Bronchial smooth muscle cell (primary cell): ENCODE data around the gene CISTR. TPM values are rescaled to one million over a fixed set of nuclear protein-coding genes. Genes with fewer than 3 reads are reported as not detected.

Experiments
- total RNA-seq: library from RNA; depleted of rRNA; stranded (reverse); fragments of >200 nt; gene quantifications from 2 replicates; pipeline ENCODE4 v1.2.1, GENCODE V29; 2014

Gene CISTR
- total RNA-seq = not detected in 2 replicates

DNA sequence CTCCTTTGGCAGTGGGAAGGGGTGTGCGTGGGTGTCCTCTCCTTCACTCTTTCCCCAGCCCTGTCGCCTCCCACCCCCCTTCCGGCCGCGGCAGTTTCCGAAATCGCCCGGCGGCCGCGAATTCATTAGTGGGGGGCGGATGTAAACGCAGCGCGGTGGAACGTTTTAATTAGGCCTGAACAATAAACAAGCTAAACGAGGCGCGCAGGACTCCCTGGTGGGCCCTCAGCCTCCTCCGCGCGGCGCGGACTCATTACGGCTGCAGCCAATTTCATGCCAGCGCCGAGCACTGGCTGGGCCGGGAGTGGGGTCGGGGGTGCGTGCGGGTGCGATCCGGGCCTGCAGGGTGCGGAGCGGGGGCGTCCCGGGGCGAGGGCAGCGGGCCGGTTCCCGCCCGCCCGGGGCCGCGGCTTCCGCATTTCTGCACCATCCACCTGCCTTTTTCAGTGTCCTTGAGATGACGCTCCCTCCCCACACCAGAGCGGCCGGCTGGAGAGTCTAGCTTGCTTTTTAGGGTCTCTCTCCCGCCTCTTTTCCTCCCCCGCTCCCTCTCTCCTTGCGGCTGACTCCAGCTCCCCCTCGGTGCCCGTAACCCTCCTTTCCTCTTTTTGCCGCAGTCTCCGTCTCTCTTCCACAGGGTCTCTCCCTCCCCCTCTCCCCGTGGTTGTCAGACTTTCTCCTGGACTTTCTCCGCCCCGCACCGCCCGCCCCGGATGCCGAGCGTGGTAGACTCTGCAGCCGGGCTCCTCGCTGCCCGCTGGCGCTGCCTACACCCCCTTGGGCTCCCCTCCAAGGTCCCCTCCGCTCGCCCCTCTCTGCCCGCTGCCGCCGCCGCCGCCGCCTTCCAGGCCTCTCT, at the start of gene CISTR:
CISTR (minus strand) TSS at position 644 of the 856 bp plus-strand sequence.

DNA sequence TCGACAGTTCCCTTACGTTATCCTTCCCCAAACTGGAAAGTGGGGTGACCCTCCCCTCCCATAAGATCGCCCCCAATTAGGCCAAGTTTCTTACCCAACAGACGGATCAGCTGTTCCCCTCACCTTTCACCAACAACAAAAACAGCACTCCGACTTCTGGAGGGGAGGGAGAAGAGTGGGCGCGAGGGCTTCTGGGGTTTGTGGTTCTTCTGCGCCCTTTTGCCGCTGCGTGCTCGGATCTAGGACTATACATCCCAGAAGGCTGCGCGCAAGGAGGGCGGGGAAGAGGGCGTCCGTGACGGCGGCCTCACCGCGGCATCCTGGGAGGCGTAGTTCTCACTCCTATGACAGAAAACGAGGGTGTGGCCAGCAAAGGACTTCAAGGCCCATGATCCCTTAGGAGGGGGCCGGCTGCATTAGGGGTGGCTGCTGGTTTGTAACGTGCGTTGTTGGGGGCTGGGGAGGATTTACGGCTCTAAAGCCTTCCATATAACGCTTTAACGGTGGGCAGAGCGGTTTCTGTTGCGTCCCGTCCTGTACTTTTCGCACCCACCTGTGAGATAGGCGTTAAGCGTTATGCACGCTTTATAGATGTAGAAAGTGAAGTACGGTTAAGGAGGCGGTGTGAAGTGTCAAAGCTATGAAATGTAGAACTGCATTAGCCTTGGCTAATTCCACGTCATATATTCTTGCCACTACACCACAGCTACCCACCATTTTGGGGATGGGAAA, 24.3 kb downstream of the CISTR start, which contains the start of gene CALCOCO1:
CALCOCO1 (minus strand) TSS at position 143 of the 732 bp plus-strand sequence. CDS start 2,210 bp downstream, outside the sequence.

Other genes starting within 250 kb of the CISTR start
- not detected in 2 replicates for gene NPFF, start 244.5 kb downstream of the CISTR start, total RNA-seq
- gene ATF7, start 125.6 kb downstream of the CISTR start, total RNA-seq = 9.8 and 10.6 TPM in 2 replicates
- gene ATP5MC2, start 75.9 kb downstream of the CISTR start, total RNA-seq = 128 and 130 TPM in 2 replicates
- gene CALCOCO1, start 24.5 kb downstream of the CISTR start, total RNA-seq = 148 and 205 TPM in 2 replicates
- not detected in 2 replicates for gene HOXC13, start 186.9 kb upstream of the CISTR start, total RNA-seq
- gene HOXC12, start 202.9 kb upstream of the CISTR start, total RNA-seq = not detected in 2 replicates
- not detected in 2 replicates for gene HOXC11, start 221.1 kb upstream of the CISTR start, total RNA-seq
- gene HOTAIR, start 223.0 kb upstream of the CISTR start, total RNA-seq = not detected in 2 replicates
- not detected in 2 replicates for gene HOXC10, start 233.2 kb upstream of the CISTR start, total RNA-seq
- 0.52 and 0.63 TPM in 2 replicates for gene HOXC9, start 248.2 kb upstream of the CISTR start, total RNA-seq